GM10248 (cell line): ENCODE results near the gene DNAAF5.

Experiments used
- CTCF ChIA-PET: fragments of 300-600 bp; sonication (Branson Sonifier 250); formaldehyde crosslinking; extraction: SDS; loops from one replicate; lab custom pipeline; 2021; ENCODE audit warnings: antibody characterized with exemption; lab: Yijun Ruan, JAX
- POLR2A ChIA-PET: fragments of 350-650 bp; sonication (Branson Sonifier 250); formaldehyde crosslinking; extraction: SDS; loops from one replicate; lab custom pipeline; 2020; ENCODE audit warnings: antibody characterized with exemption; lab: Yijun Ruan, JAX
- DNase-seq: peaks from one replicate; pipeline ENCODE4 v3.0.0; 2012; ENCODE audit errors: extremely low spot score
- CTCF ChIP-seq: IDR thresholded peaks from 2 replicates; pipeline ENCODE4 v1.5.1; 2012; ENCODE audit warnings: mild to moderate bottlenecking, low read depth; ENCODE audit errors: extremely low read depth, missing control alignments, control extremely low read depth

The DNAAF5 gene

GRCh38 chr7:745431-746154 is 19.1 kb downstream of the DNAAF5 start:
- TF ChIP-seq CTCF, result no peak
- no peak for DNase-seq
- ChIA-PET POLR2A (no interaction called here), CTCF (no interaction called here)

GRCh38 chr7:746155-747061 is 19.9 kb downstream of the DNAAF5 start:
- no peak for DNase-seq
- ChIA-PET POLR2A (no interaction called here), CTCF (no interaction called here)
- no peak for TF ChIP-seq CTCF

- no peak for TF ChIP-seq CTCF
- ChIA-PET POLR2A (no interaction called here), CTCF (no interaction called here)
- DNase-seq, result no peak
Observed at GRCh38 chr7:747186-747585, 20.7 kb downstream of the DNAAF5 start.

- POLR2A ChIA-PET, result no interaction called here
- no peak for DNase-seq
- no peak for TF ChIP-seq CTCF
- CTCF ChIA-PET, result no interaction called here
Observed at GRCh38 chr7:748446-748845, 21.9 kb downstream of the DNAAF5 start.

GRCh38 chr7:749140-749551 is 22.6 kb downstream of the DNAAF5 start:
- TF ChIP-seq CTCF, result no peak
- POLR2A ChIA-PET, result no interaction called here
- no peak for DNase-seq
- CTCF ChIA-PET, result no interaction called here

- ChIA-PET CTCF (interaction anchor here (1.2 kb wide), 1 partner anchor 10 kb away, joined by 3 read pairs; no protein-coding TSS in a partner anchor), POLR2A (no interaction called here)
- no peak for DNase-seq
- TF ChIP-seq CTCF, result no peak
Observed at GRCh38 chr7:750111-750905, 23.8 kb downstream of the DNAAF5 start.
